Neutrophil (primary cell): ENCODE data around the gene SLC1A4.
A peak's percentile ranks its signal among the peaks of the same experiment; 100 is the strongest.

Experiments used
- H3K27ac ChIP-seq: fragments of 200-600 bp; sonication (generic); 2 replicates; pipeline ENCODE4 v1.5.1; 2016; ENCODE audit warnings: mild to moderate bottlenecking, moderate library complexity
- H3K27me3 ChIP-seq: fragments of 200-600 bp; sonication (generic); 2 replicates; pipeline ENCODE4 v1.6.0; 2016; ENCODE audit warnings: mild to moderate bottlenecking
- H3K36me3 ChIP-seq: fragments of 200-600 bp; sonication (generic); 2 replicates; pipeline ENCODE4 v1.5.1; 2017
- H3K4me1 ChIP-seq, 2 experiments: fragments of 200-600 bp in 1 of 2; sonication (generic) in 1 of 2; 1 replicate in 1 of 2; 2 replicates in 1 of 2; pipeline versions ENCODE4 v1.5.1 to v1.6.1; 2013 to 2016; ENCODE audit warnings: low read depth in 1 of 2, low read length in 1 of 2, mild to moderate bottlenecking in 1 of 2, moderate library complexity in 1 of 2; ENCODE audit not compliant: control insufficient read depth in 1 of 2, insufficient read depth in 1 of 2
- H3K4me3 ChIP-seq, 2 experiments: fragments of 200-600 bp in 1 of 2; sonication (generic) in 1 of 2; 1 replicate in 1 of 2; 2 replicates in 1 of 2; pipeline ENCODE4 v1.5.1; 2013 to 2016; ENCODE audit warnings: low read depth in 1 of 2, low read length in 1 of 2, mild to moderate bottlenecking in 1 of 2, moderate library complexity in 1 of 2
- H3K9me3 ChIP-seq: fragments of 200-600 bp; sonication (generic); 2 replicates; pipeline ENCODE4 v1.5.1; 2016
- TF ChIP-seq, protein P1 (sequence below): fragments of 200-600 bp; sonication (generic); IDR thresholded peaks from 2 replicates; pipeline ENCODE4 v1.5.1; 2016; ENCODE audit warnings: antibody characterized with exemption

The SLC1A4 gene

DNA sequence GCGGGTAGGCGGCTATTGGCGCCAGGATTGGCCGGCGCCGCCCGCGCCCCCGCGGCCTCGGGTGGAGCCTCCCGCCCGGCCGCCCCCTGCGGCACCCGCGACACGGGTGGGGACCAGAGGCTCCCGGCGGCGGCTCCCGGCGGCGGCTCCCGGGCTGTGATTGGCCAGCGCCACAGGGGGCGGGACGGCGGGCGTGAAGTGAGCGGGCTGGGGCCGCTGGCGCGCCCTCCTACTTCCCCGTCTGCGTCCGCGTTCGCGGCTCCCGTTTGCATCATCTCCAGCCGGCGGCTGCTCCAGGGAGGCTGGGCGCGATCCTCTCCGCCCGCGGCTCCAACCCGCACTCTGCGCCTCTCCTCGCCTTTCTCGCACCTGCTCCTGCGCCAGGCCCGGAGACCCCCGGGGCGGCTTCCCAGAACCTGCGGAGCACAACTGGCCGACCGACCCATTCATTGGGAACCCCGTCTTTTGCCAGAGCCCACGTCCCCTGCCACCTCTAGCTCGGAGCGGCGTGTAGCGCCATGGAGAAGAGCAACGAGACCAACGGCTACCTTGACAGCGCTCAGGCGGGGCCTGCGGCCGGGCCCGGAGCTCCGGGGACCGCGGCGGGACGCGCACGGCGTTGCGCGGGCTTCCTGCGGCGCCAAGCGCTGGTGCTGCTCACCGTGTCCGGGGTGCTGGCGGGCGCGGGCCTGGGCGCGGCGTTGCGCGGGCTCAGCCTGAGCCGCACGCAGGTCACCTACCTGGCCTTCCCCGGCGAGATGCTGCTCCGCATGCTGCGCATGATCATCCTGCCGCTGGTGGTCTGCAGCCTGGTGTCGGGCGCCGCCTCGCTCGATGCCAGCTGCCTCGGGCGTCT is at the start of gene SLC1A4:
Gene SLC1A4, plus strand, starts transcription at position 274 of the 856 bp plus-strand sequence. Its CDS starts 245 bp downstream, at position 519.
- H3K9me3 ChIP-seq, result no peaks in the 10 kb centered on the region
- TF ChIP-seq, protein P1, sequence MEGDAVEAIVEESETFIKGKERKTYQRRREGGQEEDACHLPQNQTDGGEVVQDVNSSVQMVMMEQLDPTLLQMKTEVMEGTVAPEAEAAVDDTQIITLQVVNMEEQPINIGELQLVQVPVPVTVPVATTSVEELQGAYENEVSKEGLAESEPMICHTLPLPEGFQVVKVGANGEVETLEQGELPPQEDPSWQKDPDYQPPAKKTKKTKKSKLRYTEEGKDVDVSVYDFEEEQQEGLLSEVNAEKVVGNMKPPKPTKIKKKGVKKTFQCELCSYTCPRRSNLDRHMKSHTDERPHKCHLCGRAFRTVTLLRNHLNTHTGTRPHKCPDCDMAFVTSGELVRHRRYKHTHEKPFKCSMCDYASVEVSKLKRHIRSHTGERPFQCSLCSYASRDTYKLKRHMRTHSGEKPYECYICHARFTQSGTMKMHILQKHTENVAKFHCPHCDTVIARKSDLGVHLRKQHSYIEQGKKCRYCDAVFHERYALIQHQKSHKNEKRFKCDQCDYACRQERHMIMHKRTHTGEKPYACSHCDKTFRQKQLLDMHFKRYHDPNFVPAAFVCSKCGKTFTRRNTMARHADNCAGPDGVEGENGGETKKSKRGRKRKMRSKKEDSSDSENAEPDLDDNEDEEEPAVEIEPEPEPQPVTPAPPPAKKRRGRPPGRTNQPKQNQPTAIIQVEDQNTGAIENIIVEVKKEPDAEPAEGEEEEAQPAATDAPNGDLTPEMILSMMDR, result no peak
- no peaks in the 10 kb centered on the region for H3K27me3 ChIP-seq
- H3K36me3 ChIP-seq, result no peaks in the 10 kb centered on the region
- peak within 1 kb of the TSS; percentile 61 for H3K27ac ChIP-seq
- H3K4me3 ChIP-seq, result peak within 1 kb of the TSS; percentile 59 to 93
- peaks cover 24 to 26% of the 10 kb centered on the region in 2 experiments for H3K4me1 ChIP-seq

DNA sequence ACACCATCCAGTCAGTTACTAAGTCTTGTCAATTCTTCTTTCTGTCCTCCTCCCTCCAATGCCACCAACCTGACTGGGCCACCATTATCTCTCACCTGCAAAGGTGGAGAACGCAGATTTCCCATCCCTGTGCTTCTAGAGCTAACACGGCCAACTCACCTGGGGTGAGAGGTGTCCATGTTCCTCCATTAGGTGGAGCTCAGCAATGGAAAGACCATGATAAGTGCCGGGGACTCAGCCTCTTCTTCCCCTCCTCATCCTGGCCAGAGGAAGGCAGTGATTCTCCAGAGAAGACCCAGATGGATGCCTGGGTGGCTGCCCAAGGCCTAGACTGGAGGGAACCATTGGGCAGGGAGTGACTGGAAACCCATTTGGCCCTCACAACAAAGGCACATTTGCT is 48.1 kb upstream of the SLC1A4 start:
- no peaks in the 10 kb centered on the region for H3K9me3 ChIP-seq
- peaks cover 69 to 74% of the 10 kb centered on the region in 2 experiments for H3K4me1 ChIP-seq
- no peak overlapping the region for H3K27ac ChIP-seq
- no peak overlapping the region for H3K4me3 ChIP-seq
- H3K36me3 ChIP-seq, result no peaks in the 10 kb centered on the region
- no peaks in the 10 kb centered on the region for H3K27me3 ChIP-seq
- TF ChIP-seq, protein P1, result no peak

DNA sequence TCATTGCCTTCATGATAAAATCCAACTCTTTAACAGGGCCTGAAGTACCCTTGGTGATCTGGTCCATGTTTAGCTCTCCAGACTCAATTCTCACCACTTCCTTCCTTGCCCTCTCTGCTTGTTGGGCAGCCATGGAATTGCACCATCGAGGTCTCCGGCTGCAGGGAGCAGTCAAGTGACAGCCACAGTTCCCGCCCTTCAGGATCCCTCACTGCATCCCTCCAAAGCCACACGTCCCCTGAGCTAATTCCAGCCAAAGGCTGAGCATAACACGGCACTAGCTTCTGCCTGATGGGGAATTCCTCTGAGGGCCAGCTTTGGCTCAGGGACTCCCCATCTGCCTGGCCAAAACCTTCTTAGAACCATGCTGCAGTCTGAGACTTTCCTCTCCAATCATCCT is 47.4 kb upstream of the SLC1A4 start:
- H3K27me3 ChIP-seq, result no peaks in the 10 kb centered on the region

DNA sequence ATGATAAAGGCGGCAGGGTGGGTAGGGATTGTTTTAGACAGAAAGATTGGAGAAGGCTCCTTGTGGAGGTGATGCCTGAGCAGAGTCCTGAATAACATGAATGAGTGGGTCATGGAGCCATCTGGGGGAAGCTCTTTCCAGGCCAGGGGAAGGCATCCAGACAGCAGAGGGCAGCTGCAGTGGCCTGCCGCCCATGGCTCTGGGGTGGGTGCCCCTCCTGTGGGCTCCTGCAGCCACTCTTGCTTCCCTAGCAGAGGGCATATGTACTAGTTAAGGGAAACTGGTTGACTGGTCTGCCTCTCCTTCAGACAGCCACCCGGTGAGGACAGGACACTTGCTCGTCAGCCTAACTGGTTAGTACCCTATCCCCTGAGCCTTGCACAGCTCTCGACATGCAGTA is 46.5 kb upstream of the SLC1A4 start:
- H3K36me3 ChIP-seq, result no peaks in the 10 kb centered on the region
- H3K27ac ChIP-seq, result no peak overlapping the region
- no peak overlapping the region for H3K4me3 ChIP-seq
- H3K9me3 ChIP-seq, result no peaks in the 10 kb centered on the region
- no peaks in the 10 kb centered on the region for H3K27me3 ChIP-seq
- peaks cover 78 to 89% of the 10 kb centered on the region in 2 experiments for H3K4me1 ChIP-seq
- TF ChIP-seq, protein P1, result no peak

More for the DNA sequence above, 47.4 kb upstream of the SLC1A4 start:
- TF ChIP-seq, protein P1, result no peak
- Histone ChIP-seq H3K4me3 (no peak overlapping the region), H3K9me3 (no peaks in the 10 kb centered on the region), H3K4me1 (peaks cover 75 to 81% of the 10 kb centered on the region in 2 experiments), H3K36me3 (no peaks in the 10 kb centered on the region), H3K27ac (no peak overlapping the region)

DNA sequence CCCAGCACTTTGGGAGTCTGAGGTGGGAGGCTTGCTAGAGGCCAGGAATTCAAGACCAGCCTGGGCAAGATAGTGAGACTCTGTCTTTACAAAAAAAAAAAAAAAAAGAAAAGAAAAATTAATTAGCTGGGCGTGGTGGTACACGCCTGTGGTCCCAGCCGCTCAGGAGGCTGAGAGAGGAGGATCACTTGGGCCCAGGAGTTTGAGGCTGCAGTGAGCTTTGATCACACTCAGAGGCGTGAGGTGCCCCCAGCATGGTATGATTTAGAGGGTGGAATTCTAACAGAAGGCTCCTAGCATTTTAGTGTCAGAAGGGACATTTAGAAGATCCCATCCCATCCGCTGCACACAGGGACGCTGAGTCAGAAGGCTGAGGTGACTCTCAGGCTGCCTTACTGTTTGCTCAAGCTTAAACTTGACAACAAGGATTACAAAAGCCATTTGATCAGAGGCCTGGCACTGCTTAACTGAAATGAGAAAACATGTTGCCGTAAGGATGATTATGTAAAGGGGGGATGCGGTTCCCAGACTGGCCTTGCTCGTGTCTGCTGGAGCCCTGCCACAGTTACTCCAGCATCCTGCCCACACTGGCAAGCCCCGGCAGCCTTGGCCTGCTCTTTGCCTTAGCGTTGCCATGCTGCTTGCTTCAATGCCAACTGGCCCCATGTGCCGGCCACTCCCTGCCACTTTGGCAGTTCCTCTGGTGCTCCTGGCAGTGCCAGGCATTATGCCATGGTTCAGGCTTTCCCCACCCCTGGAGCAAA is 45.6 kb upstream of the SLC1A4 start:
- Histone ChIP-seq H3K9me3 (no peaks in the 10 kb centered on the region), H3K36me3 (no peaks in the 10 kb centered on the region), H3K4me3 (no peak overlapping the region), H3K27ac (peak overlapping the region; percentile 66), H3K4me1 (peaks cover 70 to 82% of the 10 kb centered on the region in 2 experiments), H3K27me3 (no peaks in the 10 kb centered on the region)
- TF ChIP-seq, protein P1, result no peak
